Left forelimb (tissue), 1 donor: ENCODE results near the gene PIEZO2.
"Not testable (repeated sequence)": the region's sequence is repeated elsewhere in the genome, so short reads cannot be mapped to it uniquely, and the experiment has no call there.

ENCODE experiments used
- DNase-seq: peaks from one replicate; pipeline ENCODE4 v3.0.0-alpha.2; 2018; ENCODE audit warnings: low spot score

Gene PIEZO2

DNA sequence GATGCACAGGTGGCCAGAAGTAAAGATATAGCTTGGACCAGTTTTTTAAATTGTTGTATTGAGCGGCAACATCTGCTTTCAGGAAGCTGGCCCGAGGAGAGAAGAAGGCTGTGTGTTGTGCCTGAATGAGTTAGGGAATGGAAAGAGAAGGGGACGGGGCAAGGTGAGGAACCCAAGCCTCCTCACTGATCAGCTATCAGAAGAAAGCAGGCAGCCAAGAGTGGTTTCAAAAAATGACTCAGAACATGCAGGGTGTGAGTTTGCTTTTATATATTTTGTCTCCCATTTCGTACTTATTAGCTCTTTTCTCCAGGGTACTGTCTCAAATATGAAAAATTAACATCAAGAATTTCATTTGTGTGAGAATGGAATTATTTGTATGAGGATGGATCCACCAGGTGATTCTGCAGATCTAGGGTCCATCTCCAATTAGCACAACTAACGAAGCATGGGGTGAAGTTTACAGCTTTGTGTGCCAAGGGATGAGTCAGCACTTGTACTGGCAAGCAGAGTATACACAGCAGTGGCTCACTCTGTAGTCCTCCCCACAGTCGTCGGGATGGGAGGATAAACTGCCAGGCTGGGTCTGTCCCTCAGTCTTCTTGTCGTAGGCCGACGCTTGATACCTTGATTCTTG lies 175.7 kb downstream of the PIEZO2 start:
- no peak for DNase-seq

- DNase-seq, result no peak
Measured at GRCh38 chr18:10971717-10972116, 177.7 kb downstream of the PIEZO2 start.

- no peak for DNase-seq
Measured at GRCh38 chr18:10965119-10965518, 184.2 kb downstream of the PIEZO2 start.

- DNase-seq, result no peak
Measured at GRCh38 chr18:10953672-10954071, 195.7 kb downstream of the PIEZO2 start.

GRCh38 chr18:10951631-10952544 lies 197.5 kb downstream of the PIEZO2 start:
- no peak for DNase-seq

DNA sequence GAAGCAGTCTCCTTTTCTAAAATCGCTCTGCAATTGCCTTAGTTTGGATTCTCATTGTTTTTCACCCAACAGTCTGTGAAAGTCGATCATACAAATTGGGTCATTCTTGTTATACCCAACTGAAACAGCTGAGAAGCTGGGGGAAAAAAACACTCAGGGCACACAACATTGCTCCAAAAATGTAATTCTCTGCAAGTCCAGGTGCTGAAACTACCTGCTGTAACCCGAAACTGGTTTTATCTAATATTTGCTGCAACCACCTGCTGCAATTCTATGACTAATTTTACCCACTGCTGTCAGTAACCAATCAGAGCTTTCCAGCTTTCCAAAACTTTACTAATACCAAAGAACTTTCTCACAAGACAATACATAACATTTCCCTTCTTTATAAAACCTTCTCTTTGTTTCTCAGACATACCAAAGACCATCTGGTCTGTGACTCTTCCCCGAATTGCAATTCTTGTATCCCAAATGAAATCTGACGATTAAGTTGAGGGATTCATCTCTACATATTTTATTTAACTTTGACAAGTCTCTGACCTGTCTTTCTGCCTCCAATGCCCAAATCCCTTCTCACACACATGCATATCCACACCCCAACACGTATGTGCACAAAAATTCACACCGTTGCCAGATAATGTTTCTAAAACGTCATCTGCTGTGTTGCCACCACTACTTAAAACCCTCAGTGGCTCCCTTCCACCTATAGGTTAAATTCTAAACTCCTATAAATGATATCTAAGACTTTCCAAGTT lies 198.3 kb downstream of the PIEZO2 start:
- no peak for DNase-seq

DNA sequence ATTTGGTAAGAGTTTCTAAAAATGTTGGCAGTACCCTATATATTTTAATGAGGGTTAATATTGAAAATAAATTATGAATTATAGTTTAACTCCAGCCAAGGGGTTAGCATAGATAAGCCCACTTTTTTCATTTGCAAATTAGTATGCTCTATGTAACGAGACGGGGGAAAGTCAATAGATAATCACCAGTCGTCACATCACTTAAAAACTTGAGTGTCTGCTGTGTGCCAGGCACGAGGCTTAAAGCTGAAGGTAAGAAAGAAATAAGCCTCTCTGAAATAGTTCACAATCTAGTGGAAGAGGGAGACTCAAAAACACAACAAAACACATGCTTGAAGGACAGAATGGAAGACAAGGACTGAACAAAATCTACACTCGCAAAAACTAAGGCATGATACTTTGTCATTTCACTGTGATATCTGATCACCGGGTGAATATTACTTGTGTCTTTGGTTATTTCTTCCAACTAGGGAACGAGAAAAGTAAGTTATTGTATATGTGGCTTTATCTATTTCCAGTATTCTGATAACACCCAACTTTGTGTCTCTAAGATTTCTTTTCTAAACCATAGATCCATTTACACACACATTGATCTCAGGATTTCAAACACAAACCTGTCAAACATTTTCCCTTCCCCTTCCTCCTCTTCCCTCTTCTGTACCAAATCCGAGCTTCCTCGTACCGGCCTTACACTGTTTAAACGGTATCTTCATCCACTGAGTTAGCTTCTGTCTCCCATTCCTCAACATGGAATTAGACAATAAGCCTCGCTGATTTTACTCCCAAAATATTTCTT lies 199.1 kb downstream of the PIEZO2 start:
- no peak for DNase-seq

DNA sequence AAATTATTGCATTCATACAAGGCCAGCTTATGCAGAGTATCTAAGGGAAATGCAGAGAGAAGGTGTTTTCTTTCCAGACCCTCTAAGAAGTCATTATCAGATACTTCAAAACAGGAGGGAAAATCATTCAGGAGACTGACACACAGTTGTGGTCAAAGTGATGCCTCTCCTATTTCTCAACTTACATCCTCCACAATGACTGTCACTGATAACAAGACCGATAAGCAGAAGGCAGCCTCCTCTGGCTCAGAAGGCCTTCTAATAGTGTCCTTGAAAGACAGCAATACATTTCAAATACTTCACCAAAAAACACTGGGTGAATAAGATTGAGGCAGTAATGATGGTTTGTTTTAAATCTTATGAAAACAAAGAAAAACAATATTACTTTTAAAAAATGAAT lies 199.7 kb downstream of the PIEZO2 start:
- DNase-seq, result no peak

GRCh38 chr18:10948421-10948820 lies 200.9 kb downstream of the PIEZO2 start:
- DNase-seq, result no peak

- DNase-seq, result no peak
Measured at GRCh38 chr18:10946058-10946457, 203.3 kb downstream of the PIEZO2 start.

GRCh38 chr18:10942998-10943397 lies 206.4 kb downstream of the PIEZO2 start:
- no peak for DNase-seq

DNA sequence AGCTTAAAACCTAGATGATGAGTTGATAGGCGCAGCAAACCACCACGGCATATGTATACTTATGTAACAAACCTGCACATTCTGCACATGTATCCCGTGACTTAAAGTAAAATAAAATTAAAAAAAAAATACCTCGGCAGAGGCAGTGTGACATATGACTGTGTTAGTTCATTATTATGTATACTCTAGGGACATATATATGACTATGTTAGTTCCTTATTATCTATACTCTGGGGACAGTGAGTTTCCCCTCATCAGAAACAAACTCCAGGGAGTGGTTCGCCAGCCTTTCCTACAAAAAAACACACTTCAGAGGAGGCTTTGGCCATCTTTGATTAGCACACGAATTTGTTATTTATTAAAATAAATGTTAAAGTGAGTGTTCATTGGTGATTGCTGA lies 209.5 kb downstream of the PIEZO2 start:
- DNase-seq, result no peak

DNA sequence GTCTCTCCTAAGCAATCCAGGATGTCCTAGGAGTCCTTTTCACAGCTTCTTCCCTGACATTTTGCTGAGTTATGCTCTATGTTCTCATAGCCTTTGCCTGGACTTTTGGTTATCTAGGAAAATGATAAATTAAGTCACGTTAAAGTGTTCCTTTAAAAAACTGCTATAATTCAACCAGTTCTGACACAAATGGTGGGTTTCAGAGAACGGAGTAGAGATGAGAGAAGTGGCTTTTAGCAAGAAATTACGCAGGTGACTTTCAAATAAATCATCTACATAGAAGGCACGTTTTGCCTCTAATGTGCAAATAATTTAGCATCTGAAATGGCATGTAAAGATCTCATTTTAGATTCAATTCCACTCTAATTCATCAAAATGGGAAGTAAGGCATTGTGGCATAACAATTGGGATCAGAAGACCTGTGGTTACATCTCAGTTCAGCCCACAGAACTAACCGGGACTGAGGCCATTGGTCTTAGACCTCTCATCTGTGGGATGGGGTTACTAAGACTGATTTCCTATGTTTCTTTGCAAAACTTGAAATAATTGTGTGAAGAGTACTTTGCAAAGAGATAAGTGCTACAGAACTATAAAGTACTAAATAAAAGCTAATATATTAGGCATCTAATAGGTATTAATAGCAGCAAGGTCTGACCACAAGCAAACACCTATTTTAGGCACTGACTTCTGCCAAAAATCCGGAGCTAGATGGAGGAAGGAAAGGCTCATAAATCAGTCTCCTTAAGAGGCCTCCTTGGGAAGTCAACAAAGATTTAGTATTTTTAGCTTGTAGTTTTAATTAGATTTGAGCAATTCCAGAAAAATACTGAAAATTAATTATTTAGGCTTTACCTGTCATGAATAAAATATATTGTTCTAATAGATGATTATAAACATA lies 211.4 kb downstream of the PIEZO2 start:
- DNase-seq, result no peak

DNA sequence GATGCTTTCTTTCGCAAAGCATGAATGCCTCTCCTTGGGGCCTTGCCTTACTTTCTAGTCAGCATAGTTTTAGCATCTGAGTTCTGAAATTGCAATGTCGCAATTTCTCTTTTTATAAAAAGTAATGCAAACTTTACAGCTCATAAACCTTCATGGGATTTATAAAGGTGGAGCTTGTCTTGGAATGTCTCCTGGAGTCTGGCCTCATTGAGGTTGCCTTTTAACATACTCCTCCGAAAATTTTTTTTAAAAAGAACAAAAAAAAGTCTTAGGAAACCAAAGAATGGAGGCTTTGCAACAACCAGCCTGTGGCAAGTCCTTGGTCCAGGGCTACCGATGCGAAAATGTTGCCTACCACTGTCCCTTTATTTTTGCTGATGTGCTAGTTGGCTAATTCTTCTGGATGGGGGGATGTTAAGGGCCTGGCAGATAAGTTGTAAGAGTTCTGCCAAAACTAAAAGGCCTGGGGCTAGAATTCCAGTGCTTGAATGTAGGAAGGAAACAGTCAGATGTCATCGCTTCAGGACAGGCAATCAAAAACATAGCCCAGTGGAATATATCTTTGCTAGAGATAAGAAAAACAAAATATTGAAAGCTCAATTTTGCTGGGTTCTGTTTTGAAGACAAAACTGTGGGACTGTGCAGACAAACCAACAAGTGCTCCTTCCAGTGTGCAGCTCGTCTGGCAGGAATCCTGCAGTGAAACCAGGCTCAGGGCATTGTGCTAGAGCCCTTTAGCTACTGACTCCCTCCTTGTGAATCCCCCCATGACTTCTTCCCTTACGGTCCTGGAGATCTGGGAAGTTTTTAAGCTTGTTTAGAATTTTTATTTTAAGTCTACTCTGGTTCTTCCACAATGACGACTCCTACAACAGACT lies 213.0 kb downstream of the PIEZO2 start:
- DNase-seq, result no peak

- DNase-seq, result no peak
Measured at GRCh38 chr18:10935588-10935987, 213.8 kb downstream of the PIEZO2 start.

DNA sequence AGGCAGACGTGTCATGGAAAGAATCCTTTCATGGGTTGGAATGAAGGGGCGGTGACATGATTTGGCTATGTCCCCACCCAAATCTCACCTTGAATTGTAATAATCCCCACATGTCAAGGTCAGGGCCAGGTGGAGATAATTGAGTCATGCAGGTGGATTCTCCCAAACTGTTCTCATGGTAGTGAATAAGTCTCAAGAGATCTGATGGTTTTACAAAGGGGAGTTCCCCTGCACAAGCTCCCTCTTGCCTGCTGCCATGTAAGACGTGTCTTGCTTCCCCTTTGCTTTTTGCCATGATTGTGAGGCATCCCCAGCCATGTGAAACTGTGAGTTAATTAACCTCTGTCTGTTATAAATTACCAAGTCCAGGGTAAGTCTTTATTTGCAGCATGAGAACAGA lies 215.7 kb downstream of the PIEZO2 start:
- not testable (repeated sequence) for DNase-seq

- no peak for DNase-seq
Measured at GRCh38 chr18:10930076-10930475, 219.3 kb downstream of the PIEZO2 start.

DNA sequence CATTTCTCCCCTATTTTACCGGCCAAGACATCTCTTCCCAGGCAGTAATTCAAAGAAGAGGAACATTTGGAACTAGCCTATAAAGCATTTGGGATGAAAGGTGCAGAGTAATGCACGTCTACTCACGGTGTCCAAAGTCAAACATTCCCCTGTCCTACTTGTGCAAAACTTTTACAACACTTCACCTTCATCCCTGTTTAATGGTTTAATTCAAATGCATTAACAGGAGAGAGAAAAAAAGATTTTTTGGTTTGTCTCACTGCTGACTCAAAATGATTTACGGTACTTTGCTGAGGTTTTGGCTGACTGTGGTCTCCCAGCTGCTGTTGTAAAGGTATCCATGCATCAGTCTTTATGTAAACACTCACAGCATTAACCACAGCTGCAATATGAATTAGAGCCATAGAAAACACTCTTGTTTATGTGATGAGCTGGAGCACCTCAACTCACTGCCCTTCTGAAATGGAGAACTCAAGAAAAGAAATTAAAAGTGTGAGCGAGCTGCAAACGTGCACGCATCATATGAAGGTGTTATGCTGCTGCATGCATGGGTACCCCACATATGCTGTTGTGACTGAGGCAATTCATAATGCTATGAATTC lies 220.5 kb downstream of the PIEZO2 start:
- no peak for DNase-seq

GRCh38 chr18:10928011-10928771 lies 221.2 kb downstream of the PIEZO2 start:
- no peak for DNase-seq
